Measurements from ENCODE around the gene PTPRO.

PTPRO gene

DNA sequence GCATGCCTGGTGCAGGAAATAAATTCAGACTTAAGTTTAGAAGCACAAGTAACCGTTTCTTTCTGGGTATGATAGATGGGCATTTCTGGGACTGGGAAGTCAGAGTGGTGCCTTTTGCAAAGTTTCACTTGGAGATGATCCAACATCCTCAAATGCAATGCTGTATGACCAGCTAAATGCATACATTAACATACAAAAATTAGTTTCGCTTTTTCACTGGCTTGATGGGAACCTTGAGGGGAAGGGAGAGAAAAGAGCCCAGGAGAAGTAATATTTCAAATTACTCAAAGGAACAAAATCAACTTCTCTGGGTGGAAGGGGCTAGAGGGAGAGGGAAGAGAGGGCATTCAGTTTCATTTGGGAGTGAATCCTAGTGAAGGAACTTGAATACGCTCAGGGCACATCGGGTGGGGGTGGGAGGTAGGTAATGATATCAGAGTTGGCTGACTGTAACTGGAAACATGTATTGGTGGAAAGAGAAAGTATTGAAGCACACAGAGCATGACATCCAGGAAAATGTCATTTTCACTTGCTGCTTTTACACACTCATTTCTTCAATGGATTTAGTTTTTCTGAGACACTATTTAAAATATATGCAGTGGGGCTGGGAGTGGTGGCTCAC lies 175.5 kb downstream of the PTPRO start:
- intact Hi-C loops (cut with DNase I; ENCODE audit: low total_unique reads), result no loop called here
- H3K4me1 ChIP-seq, result no peaks in the 10 kb centered on the region
- H3K36me3 ChIP-seq, result no peaks in the 10 kb centered on the region
- no peak overlapping the region for H3K27ac ChIP-seq
- H3K9me3 ChIP-seq, result peaks cover 0 to 6% (median 0%) of the 10 kb centered on the region in 3 donors
- TF ChIP-seq, protein P1, sequence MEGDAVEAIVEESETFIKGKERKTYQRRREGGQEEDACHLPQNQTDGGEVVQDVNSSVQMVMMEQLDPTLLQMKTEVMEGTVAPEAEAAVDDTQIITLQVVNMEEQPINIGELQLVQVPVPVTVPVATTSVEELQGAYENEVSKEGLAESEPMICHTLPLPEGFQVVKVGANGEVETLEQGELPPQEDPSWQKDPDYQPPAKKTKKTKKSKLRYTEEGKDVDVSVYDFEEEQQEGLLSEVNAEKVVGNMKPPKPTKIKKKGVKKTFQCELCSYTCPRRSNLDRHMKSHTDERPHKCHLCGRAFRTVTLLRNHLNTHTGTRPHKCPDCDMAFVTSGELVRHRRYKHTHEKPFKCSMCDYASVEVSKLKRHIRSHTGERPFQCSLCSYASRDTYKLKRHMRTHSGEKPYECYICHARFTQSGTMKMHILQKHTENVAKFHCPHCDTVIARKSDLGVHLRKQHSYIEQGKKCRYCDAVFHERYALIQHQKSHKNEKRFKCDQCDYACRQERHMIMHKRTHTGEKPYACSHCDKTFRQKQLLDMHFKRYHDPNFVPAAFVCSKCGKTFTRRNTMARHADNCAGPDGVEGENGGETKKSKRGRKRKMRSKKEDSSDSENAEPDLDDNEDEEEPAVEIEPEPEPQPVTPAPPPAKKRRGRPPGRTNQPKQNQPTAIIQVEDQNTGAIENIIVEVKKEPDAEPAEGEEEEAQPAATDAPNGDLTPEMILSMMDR (IDR thresholded peaks at IDR 0.05), result no peak
- no peak overlapping the region for H3K4me3 ChIP-seq
- H3K27me3 ChIP-seq, result no peaks in the 10 kb centered on the region
- no peak for DNase-seq

DNA sequence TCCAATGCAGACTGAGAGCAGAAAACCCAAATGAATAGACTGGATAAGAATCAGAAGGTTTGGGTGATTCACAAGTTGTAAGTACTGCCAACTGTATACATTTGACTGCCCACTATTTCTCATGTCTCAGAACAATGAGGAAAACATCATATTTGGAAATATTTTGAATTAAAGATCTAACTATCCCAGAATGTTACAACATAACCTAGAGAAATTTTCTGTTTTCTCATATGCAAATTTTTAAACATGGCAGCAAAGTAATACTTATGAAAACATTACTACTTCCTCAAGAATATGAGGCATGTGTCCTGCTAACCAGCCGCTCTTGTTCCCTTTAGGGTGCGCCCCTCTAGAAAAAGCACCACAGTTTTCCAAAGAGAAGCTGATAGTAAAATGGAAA lies 179.9 kb downstream of the PTPRO start:
- TF ChIP-seq, protein P1 (IDR thresholded peaks at IDR 0.05), result no peak

DNA sequence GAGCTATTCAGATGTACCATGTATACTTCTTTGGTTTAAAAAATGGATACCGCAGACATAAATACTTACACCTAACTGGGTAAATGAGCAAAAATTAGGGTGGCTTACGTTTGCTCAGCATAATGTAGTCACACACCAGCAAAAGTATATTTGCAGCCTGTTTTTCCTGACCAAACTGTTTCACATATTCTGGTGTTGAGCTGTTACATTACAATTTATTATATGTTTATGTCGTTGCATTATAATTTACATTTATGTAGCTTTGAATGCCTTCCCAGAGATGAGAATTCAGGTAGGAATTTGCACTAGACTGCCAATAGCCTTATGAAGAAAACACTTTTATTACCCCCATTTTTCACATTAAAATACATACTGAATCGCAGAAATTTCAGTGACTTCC lies 183.3 kb downstream of the PTPRO start:
- intact Hi-C loops (cut with DNase I; ENCODE audit: low total_unique reads), result no loop called here
- Histone ChIP-seq H3K27ac (no peak overlapping the region), H3K4me3 (no peak overlapping the region), H3K36me3 (no peaks in the 10 kb centered on the region), H3K4me1 (no peaks in the 10 kb centered on the region), H3K9me3 (no peaks in the 10 kb centered on the region), H3K27me3 (no peaks in the 10 kb centered on the region)
- TF ChIP-seq, protein P1 (IDR thresholded peaks at IDR 0.05), result no peak
- DNase-seq, result no peak

More for the DNA sequence above, 179.9 kb downstream of the PTPRO start:
- intact Hi-C loops (cut with DNase I; ENCODE audit: low total_unique reads), result no loop called here
- H3K9me3 ChIP-seq, result no peaks in the 10 kb centered on the region
- H3K27me3 ChIP-seq, result no peaks in the 10 kb centered on the region
- no peaks in the 10 kb centered on the region for H3K36me3 ChIP-seq
- H3K4me1 ChIP-seq, result no peaks in the 10 kb centered on the region
- H3K4me3 ChIP-seq, result no peak overlapping the region
- H3K27ac ChIP-seq, result no peak overlapping the region
- no peak for DNase-seq

DNA sequence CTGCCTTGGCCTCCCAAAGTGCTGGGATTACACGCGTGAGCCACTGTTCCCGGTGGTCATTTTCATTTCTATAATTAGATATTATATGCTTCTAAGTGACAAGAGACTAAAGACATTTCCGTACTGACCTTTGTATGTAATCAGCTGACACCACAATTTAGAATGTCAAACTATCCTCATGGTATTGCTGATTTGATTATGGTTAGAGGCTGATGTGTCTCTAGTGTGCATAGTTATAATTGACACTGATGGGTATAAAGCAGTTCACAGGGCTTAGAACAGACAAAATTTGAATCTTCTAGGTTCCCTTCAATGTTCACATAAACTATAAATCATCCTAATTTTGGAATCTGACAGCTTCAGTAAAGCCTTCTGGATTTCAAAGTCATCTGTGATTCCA lies 192.7 kb downstream of the PTPRO start:
- Histone ChIP-seq H3K36me3 (no peaks in the 10 kb centered on the region), H3K9me3 (no peaks in the 10 kb centered on the region), H3K27ac (no peak overlapping the region), H3K4me3 (no peak overlapping the region), H3K4me1 (no peaks in the 10 kb centered on the region), H3K27me3 (no peaks in the 10 kb centered on the region)
- intact Hi-C loops (cut with DNase I; ENCODE audit: low total_unique reads), result no loop called here
- no peak for DNase-seq
- TF ChIP-seq, protein P1 (IDR thresholded peaks at IDR 0.05), result no peak

DNA sequence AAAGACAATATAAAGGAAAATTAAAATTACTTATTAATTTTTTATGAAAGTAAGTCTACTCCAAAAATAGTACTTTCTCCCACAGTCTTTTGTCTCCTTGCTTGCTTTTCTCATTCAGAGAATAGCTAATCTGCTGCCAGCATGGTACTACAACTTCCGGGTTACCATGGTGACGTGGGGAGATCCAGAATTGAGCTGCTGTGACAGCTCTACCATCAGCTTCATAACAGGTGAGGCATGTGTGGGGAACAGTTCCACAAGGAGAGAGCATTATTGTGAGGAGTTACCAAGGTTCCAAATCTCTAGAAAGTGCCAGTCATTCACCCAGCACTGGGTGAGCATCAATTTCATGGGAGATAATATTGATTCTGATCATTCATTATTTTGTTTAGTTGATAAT lies 197.8 kb downstream of the PTPRO start:
- intact Hi-C loops (cut with DNase I; ENCODE audit: low total_unique reads), result loop anchor here (5.0 kb wide), 1 partner anchor 243 kb away; no protein-coding TSS in a partner anchor
- H3K27me3 ChIP-seq, result no peaks in the 10 kb centered on the region
- no peak for DNase-seq
- no peak overlapping the region for H3K27ac ChIP-seq
- TF ChIP-seq, protein P1 (IDR thresholded peaks at IDR 0.05), result no peak
- H3K4me3 ChIP-seq, result no peak overlapping the region
- H3K4me1 ChIP-seq, result no peaks in the 10 kb centered on the region
- no peaks in the 10 kb centered on the region for H3K9me3 ChIP-seq
- H3K36me3 ChIP-seq, result no peaks in the 10 kb centered on the region

DNA sequence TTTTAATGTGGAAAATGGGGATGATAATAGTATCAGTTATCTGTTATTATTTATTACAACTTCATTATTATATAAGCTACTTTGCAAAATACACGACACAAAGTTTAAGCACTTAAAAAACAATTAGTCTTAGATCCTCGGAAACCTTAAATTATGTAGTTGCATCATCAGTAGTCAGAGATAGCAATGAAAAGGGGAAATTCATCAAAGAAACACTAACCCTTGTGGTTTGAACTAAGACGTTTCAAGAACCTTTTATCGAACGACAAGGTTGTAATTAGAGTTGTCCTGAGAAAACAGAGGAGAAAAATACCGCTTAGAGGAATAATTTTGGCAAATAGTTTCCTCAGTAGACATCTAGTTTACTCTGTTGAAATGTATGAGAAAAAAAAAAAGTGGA lies 198.5 kb downstream of the PTPRO start:
- H3K36me3 ChIP-seq, result no peaks in the 10 kb centered on the region
- intact Hi-C loops (cut with DNase I; ENCODE audit: low total_unique reads), result loop anchor here (5.0 kb wide), 1 partner anchor 244 kb away; no protein-coding TSS in a partner anchor
- H3K4me3 ChIP-seq, result no peak overlapping the region
- TF ChIP-seq, protein P1 (IDR thresholded peaks at IDR 0.05), result no peak
- DNase-seq, result no peak
- H3K9me3 ChIP-seq, result no peaks in the 10 kb centered on the region
- no peak overlapping the region for H3K27ac ChIP-seq
- no peaks in the 10 kb centered on the region for H3K4me1 ChIP-seq
- no peaks in the 10 kb centered on the region for H3K27me3 ChIP-seq
